Stimulated activated naive CD8-positive, alpha-beta T cell treated with anti-CD3 and anti-CD28 coated beads, Interleukin-15, amount 100 ng/mL, for 72 hours (primary cell): ENCODE measurements around the gene MLLT3.
"Not testable (repeated sequence)": the region's sequence is repeated elsewhere in the genome, so short reads cannot be mapped to it uniquely, and the experiment has no call there.

Experiments used
- ATAC-seq: fragments of 150-1000 bp; cut with Tn5 transposase; 2 replicates; pipeline ENCODE4 v1.10.0; 2021; ENCODE audit warnings: mild to moderate bottlenecking, moderate library complexity
- DNase-seq, 2 donors: peaks; one replicate each; pipeline ENCODE4 v3.0.0; 2021 to 2022
- H3K27ac Mint-ChIP-seq, 2 donors: one replicate each; pipeline ENCODE4 v1.8.0; 2022; ENCODE audit warnings: mild to moderate bottlenecking in 2 of 2, mixed read lengths in 2 of 2, moderate library complexity in 2 of 2
- H3K27me3 Mint-ChIP-seq: one replicate; pipeline ENCODE4 v1.8.0; 2022; ENCODE audit warnings: mixed read lengths
- H3K4me1 Mint-ChIP-seq: one replicate; pipeline ENCODE4 v1.8.0; 2022; ENCODE audit warnings: mild to moderate bottlenecking, mixed read lengths
- H3K4me3 Mint-ChIP-seq, 2 donors: one replicate each; pipeline ENCODE4 v1.8.0; 2022; ENCODE audit warnings: mild to moderate bottlenecking in 2 of 2, mixed read lengths in 2 of 2, moderate library complexity in 1 of 2
- H3K9me3 Mint-ChIP-seq, 2 donors: one replicate each; pipeline ENCODE4 v1.8.0; 2022; ENCODE audit warnings: mixed read lengths in 2 of 2

Gene MLLT3

DNA sequence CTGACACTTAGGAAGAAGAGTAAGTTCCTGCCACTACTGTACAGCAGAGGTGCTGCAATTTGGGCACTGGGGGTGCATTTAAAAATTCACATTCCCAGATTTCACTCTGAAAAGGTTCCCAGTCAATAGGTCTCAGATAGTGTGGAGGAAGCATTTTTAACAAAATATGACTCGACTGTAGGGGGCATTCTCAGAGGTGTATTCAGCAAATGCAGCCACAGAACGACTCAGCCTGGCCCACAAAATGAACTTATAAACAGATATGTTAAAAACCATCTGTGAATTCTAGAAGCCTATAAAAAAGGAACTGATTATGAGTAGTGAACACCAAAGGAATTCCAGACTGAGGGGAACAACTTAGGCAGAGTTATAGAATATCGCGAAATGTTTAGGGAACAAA is 31.1 kb downstream of the MLLT3 start:
- H3K4me3 Mint-ChIP-seq: no peak overlapping the region
- H3K4me1 Mint-ChIP-seq: peaks cover 26% of the 10 kb centered on the region
- H3K27me3 Mint-ChIP-seq: no peaks in the 10 kb centered on the region

DNA sequence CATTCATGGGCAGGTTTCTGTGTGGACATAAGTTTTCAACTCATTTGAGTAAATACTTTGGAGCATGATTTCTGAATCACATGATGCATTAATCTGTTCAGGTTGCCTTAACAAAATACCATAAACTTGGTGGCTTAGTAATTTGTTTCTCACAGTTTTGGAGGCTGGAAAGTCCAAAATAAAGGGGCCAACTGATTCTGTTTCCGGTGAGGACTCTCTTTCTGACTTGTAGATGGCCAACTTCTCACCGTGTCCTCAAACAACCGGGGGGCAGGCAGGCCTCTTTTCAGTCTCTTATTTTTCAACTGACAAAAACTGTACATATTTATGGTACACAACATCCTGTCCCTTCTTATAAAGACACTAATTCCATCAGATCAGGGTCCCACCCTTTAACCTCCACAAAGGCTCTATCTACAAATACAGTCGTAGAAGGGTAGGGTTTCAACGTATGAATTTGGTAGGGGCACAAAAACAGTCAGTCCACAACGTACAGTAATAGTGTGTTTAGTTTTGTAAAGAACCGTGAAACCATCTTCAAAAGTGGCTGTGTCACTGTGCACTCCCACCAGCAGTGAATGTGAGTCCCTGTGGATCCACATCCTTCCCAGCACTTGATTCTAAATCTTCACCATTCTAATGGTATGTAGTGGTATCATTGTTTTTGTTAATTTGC is 37.2 kb downstream of the MLLT3 start:
- no peak for ATAC-seq
- Mint-ChIP-seq H3K27me3 (no peaks in the 10 kb centered on the region), H3K4me1 (peaks cover 42% of the 10 kb centered on the region), H3K27ac (no peak overlapping the region), H3K9me3 (peaks cover 0 to under 1% of the 10 kb centered on the region in 2 donors), H3K4me3 (no peak overlapping the region)
- no peak for DNase-seq

More for the DNA sequence above, 31.1 kb downstream of the MLLT3 start:
- H3K27ac Mint-ChIP-seq: no peak overlapping the region
- peaks cover 4 to 7% of the 10 kb centered on the region in 2 donors for H3K9me3 Mint-ChIP-seq
- no peak for DNase-seq
- ATAC-seq: no peak

DNA sequence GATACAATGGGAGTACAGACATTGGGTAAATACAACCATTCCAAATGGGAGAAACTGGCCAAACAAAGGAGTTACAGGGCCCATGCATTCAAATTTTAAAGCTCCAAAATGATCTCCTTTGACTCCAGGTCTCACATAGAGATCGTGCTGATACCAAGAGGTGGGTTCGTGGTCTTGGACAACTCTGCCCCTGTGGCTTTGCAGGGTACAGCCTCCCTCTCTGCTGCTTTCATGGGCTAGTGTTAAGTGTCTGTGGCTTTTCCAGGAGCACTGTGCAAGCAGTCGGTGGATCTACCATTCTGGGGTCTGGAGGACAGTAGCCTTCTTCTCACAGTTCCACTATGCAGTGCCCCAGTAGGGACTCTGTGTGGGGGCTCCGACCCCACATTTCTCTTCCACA is 39.2 kb downstream of the MLLT3 start:
- ATAC-seq, DNase-seq, H3K9me3 Mint-ChIP-seq, H3K27me3 Mint-ChIP-seq: not testable (repeated sequence)
- Mint-ChIP-seq H3K4me1 (peaks cover 53% of the 10 kb centered on the region), H3K27ac (peak overlapping the region in 1 of 2 donors; percentile 23), H3K4me3 (peak overlapping the region; percentile 28 to 52)

DNA sequence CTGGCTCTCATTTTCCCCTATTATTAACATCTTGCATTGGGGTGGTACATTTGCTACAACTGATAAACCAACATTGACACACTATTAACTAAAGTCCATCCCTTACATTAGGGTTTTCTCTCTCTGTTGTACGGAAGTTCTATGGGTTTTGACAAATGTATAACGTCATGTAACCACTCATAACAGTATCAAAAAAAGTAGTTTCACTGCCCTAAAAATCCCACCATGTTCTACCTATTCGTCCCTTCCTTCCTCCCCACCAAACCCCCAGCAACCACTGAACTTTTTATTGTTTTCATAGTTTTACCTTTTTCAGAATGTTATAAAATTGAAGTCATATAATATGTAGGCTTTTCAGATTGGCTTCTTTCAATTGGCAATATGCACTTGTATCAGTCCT is 40.1 kb downstream of the MLLT3 start:
- peaks cover 63% of the 10 kb centered on the region for H3K4me1 Mint-ChIP-seq
- H3K27me3 Mint-ChIP-seq: no peaks in the 10 kb centered on the region
- no peak overlapping the region for H3K27ac Mint-ChIP-seq
- DNase-seq (peak in 1 of 2 donors; percentile 30), ATAC-seq (peak; percentile 89)
- peak overlapping the region; percentile 26 to 52 for H3K4me3 Mint-ChIP-seq
- peaks cover 4 to 12% of the 10 kb centered on the region in 2 donors for H3K9me3 Mint-ChIP-seq

DNA sequence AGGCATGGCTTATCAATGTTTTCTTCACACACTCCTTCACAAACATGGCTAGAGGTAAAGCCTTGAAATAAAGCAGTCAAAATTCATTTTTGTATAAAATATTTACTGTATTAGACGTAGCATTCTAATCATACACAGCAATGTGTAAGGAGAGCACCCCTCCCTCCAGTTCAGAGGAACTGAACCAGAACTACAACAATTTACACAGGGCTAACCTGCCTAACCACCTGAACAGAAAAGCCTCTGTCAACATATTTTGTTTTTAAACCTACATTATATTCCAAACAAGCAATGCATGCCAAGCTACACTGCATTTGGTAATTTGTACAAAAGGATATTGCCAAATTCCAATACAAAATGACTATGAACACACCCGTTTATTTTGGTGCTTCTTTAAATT is 41.6 kb downstream of the MLLT3 start:
- Mint-ChIP-seq H3K9me3 (peaks cover 11 to 14% of the 10 kb centered on the region in 2 donors), H3K27me3 (no peaks in the 10 kb centered on the region), H3K4me3 (no peak overlapping the region), H3K4me1 (peaks cover 64% of the 10 kb centered on the region), H3K27ac (no peak overlapping the region)
- DNase-seq (no peak), ATAC-seq (no peak)

DNA sequence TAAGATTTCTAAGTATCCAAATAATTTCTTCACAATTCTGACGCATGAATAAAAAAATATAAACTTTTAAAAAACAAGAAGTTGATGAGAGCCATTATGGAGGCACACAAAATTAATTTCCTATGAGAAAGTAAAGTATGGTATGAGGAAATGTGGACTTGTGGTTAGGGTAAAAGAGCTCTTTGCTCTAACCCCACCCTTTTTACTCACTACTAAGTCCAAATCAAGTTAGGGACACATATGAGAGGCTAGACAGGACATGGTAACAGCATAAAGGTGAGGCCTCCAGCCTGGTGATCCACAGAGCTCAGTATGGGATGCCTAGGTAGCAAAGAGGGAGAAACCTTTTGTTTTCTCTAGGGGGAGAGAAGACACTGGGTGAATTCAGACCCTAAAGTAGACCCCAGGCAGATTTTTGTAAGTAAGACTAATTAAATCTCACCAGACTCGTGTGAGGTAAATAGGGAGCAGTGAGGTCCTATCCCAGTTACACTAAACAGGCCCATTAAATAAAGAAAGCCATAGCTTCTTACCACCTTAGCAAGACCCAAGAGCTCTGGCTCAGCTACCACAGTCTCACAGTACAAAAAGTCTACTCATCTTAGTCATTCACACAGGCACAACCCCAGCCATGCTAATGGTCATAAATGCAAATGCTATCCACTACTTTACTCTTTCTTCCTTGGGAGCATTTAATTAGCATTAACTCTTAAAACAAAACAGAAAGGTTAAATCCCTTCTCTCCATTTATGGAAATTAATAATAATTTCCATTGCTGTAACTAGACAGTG is 42.6 kb downstream of the MLLT3 start:
- H3K27ac Mint-ChIP-seq: no peak overlapping the region
- H3K4me3 Mint-ChIP-seq: peak overlapping the region in 1 of 2 donors; percentile 35
- H3K4me1 Mint-ChIP-seq: peaks cover 70% of the 10 kb centered on the region
- H3K27me3 Mint-ChIP-seq: no peaks in the 10 kb centered on the region
- DNase-seq (peak in 1 of 2 donors; percentile 13), ATAC-seq (peak; percentile 82)
- peaks cover 11 to 14% of the 10 kb centered on the region in 2 donors for H3K9me3 Mint-ChIP-seq

DNA sequence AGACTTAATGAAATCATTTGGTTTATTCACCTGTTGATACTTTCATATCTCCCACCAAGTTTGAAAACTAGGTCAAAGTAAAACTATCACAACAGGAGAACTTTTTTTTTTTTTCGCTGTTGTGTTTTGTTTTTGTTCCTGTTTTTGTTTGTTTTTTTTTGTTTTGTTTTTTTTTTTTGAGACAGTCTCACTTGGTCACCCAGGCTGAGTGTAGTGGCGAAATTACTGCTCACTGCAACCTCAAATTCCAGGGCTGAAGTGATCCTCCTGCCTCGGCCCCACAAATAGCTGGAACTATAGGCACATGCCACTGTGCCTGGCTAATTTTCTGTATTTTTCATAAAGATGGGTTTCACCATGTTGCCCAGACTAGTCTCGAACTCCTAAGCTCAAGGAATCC is 49.3 kb downstream of the MLLT3 start:
- Mint-ChIP-seq H3K27ac (no peak overlapping the region), H3K27me3 (no peaks in the 10 kb centered on the region), H3K4me1 (peaks cover 78% of the 10 kb centered on the region), H3K4me3 (no peak overlapping the region), H3K9me3 (peaks cover 11% of the 10 kb centered on the region in 2 donors)
- ATAC-seq (no peak), DNase-seq (no peak)

DNA sequence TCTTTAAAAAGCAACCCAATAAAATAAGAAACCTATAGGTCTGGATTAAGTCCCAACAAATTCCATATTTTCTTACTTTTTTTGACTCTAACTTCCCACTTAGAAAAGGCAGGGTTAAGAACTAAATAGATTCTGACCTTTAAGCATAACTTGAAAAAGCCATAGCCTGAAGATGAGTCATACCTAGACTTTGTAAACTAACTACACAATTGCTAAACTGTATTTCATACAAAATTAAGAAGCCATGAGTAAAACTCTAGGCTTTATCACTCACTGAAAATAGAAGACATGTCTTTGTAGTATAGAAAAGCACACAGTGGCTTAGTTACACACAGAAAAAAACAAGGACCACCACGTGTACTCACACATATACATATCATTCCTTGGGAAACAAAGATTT is 51.5 kb downstream of the MLLT3 start:
- Mint-ChIP-seq H3K9me3 (no peaks in the 10 kb centered on the region), H3K4me1 (peaks cover 84% of the 10 kb centered on the region), H3K27me3 (no peaks in the 10 kb centered on the region), H3K4me3 (peak overlapping the region in 1 of 2 donors; percentile 29), H3K27ac (no peak overlapping the region)
- DNase-seq (no peak), ATAC-seq (peak; percentile 79)

DNA sequence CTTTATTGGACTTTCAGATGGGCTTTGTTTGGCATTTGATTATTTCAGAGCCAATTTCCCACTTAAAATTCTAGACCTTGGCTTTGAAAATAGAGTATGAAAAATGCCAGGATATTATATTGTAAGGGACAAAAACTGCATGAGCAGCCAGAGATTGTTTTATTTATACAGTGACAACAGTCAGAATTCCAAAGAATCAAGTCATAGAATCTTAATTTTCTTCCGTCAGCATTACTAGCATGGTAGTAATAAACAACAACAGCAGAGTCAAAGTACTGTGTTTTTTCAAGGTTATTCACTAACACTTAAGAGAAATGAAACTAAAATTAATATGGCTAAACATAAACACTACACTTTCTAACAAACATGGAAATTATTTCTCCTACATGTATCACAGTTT is 52.2 kb downstream of the MLLT3 start:
- Mint-ChIP-seq H3K27me3 (no peaks in the 10 kb centered on the region), H3K9me3 (no peaks in the 10 kb centered on the region), H3K4me1 (peaks cover 88% of the 10 kb centered on the region), H3K4me3 (no peak overlapping the region), H3K27ac (no peak overlapping the region)
- ATAC-seq: no peak
- no peak for DNase-seq

DNA sequence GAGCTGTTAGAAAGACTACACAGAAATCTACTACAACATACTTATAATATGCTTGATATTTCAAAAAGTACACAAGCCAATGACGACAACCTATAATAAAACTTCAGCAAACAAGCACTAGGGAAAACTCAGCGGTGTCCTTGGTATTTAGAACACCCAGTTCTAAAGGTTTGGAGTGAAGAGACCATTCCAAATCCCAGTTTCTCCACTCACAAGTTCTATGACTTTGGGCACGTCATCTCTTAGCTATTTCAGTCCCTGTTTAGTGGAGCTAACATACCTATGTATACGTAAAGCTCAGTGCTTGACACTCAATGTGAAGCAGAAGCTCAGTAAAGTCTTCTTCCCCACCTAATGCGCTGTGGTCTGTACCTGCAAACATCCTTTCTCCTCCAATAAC is 52.8 kb downstream of the MLLT3 start:
- ATAC-seq: no peak
- no peaks in the 10 kb centered on the region for H3K9me3 Mint-ChIP-seq
- H3K27me3 Mint-ChIP-seq: no peaks in the 10 kb centered on the region
- no peak for DNase-seq
- H3K27ac Mint-ChIP-seq: no peak overlapping the region
- peaks cover 88% of the 10 kb centered on the region for H3K4me1 Mint-ChIP-seq
- no peak overlapping the region for H3K4me3 Mint-ChIP-seq

DNA sequence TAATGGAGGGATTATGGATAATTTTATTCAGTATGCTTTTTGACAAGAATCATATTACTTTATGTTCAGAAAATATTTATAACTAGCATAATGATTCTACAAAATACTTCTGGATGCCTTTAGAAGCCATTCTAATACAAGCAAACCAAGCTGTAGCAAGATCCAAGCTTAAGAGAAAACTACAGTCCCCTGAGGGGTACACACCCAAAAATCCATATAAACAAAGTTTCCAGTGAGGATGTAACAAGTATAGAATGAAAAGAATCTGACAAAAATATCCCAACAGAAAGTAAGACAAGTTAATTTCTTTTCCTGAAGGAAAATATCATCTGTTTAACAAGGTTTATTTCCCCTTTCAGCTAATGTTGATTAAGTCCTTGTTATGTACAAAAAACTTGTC is 53.9 kb downstream of the MLLT3 start:
- peaks cover 88% of the 10 kb centered on the region for H3K4me1 Mint-ChIP-seq
- no peak overlapping the region for H3K4me3 Mint-ChIP-seq

DNA sequence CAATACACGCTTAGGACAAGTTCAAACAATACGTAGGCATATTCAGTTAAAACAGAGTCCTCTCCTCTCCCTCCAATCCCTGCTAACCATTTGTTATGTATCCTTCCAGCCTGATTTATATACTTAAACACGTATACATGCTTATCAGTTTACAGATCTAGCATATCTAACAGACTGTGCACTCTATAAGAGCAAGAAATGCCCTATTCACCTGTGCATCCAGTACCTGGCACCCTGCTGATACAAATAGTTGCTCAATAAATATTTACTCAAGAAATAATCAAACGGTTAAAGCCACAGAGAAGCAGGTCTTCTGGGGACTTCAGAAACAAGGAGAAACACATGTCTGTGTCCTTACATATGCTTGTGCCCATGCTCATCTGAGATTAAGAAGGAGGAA is 55.9 kb downstream of the MLLT3 start:
- DNase-seq (no peak), ATAC-seq (no peak)
- Mint-ChIP-seq H3K27me3 (no peaks in the 10 kb centered on the region), H3K4me3 (no peak overlapping the region), H3K9me3 (no peaks in the 10 kb centered on the region), H3K4me1 (peaks cover 93% of the 10 kb centered on the region), H3K27ac (no peak overlapping the region)

More for the DNA sequence above, 53.9 kb downstream of the MLLT3 start:
- H3K27ac Mint-ChIP-seq: no peak overlapping the region
- ATAC-seq (no peak), DNase-seq (no peak)
- H3K27me3 Mint-ChIP-seq: no peaks in the 10 kb centered on the region
- H3K9me3 Mint-ChIP-seq: no peaks in the 10 kb centered on the region

DNA sequence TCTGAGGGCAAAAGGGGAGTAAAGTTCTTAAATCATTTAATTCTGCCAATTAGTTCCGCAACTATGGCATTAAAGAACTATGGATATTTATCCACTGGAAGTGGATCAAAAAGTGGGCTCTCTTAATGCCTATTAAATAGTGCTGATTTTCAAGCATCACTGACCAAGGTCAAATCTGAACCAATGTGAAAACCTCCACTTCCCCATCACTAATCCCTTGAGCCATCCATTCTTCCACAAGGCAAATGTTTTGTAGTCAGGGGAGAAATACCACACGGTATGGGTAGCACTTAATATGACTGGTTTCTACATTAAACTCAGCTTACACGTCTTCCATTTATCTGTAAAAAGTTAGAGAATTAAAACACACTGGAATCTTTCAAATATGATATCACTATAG is 57.6 kb downstream of the MLLT3 start:
- Mint-ChIP-seq H3K9me3 (no peaks in the 10 kb centered on the region), H3K4me3 (no peak overlapping the region), H3K4me1 (peaks cover 93% of the 10 kb centered on the region), H3K27ac (no peak overlapping the region), H3K27me3 (no peaks in the 10 kb centered on the region)
- DNase-seq (no peak), ATAC-seq (no peak)

DNA sequence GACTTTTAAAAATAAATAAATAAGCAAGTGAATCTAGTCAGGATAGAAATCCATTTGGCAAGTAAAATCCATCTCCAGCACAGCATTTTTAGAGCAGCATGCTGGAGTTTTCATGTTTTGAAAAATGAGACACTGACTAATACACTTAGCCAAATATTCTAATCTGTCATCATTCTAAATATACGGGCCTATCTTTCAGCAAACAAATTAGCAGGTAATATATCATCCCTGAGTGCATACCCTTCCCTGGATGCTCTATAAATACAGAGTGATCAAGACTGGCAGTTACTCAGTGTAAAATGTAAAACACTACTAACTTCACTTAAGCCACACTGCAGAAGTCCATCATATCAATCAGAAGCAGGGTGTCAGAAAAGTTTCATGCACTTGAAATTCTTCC is 58.4 kb downstream of the MLLT3 start:
- Mint-ChIP-seq H3K27me3 (no peaks in the 10 kb centered on the region), H3K4me3 (no peak overlapping the region), H3K9me3 (no peaks in the 10 kb centered on the region), H3K4me1 (peaks cover 91% of the 10 kb centered on the region), H3K27ac (no peak overlapping the region)
- ATAC-seq: no peak
- DNase-seq: no peak

DNA sequence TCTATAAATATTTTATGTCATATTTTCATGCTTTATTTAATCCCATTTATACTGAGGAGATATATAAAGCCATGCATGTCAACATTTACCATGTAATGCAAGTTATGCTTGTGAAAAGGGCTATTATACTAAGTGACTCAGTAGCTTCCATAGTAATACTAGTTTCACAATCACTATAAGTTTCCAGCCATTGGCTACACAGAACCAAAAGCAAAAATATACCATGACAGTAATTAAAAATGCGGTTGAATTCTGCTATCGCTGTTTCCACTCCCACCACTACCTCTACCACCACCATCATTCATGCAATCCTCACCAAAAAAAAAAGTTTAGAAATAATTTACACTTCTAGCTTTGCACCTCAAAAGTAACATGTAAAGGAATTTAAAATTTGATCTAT is 60.2 kb downstream of the MLLT3 start:
- Mint-ChIP-seq H3K9me3 (no peaks in the 10 kb centered on the region), H3K27me3 (no peaks in the 10 kb centered on the region), H3K27ac (peak overlapping the region in 1 of 2 donors; percentile 67), H3K4me3 (peak overlapping the region; percentile 54 to 68), H3K4me1 (peaks cover 95% of the 10 kb centered on the region)
- peak in 1 of 2 donors; percentile 21 for DNase-seq
- ATAC-seq: peak; percentile 84

DNA sequence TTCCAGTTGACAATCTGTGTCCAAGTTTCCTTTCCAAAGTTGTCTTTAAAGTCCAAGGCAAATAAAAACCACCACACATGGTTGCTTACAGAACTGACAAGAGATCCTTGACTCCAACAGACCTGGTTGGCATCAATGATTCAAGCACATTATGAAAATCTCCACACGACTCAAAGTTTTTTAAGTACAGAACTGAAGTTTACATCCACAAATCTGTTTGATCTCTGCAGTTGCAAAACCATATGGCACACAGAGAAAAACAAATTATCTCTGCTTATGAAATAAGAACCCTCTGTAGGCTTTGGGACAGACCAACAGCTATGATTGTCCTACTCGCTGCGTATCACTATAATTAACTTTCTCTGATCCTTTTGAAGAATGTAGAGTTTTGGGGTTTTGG is 60.8 kb downstream of the MLLT3 start:
- H3K4me3 Mint-ChIP-seq: peak overlapping the region in 1 of 2 donors; percentile 18
- H3K4me1 Mint-ChIP-seq: peaks cover 94% of the 10 kb centered on the region
- no peaks in the 10 kb centered on the region for H3K27me3 Mint-ChIP-seq
- DNase-seq: no peak
- H3K9me3 Mint-ChIP-seq: no peaks in the 10 kb centered on the region
- peak overlapping the region in 1 of 2 donors; percentile 49 for H3K27ac Mint-ChIP-seq
- ATAC-seq: no peak
